Measurements from ENCODE around the gene SMYD5. TPM values are rescaled to one million over a fixed set of nuclear protein-coding genes. Genes with fewer than 3 reads are reported as not detected.

SMYD5 gene
- polyA plus RNA-seq, 3 donors, result 1.6 to 5.2 (median 1.7) TPM

GRCh38 chr2:73215254-73215653 lies 1.2 kb downstream of the SMYD5 start:
- H3K27me3 ChIP-seq (ENCODE audit: control insufficient read depth in 2 of 2, insufficient read depth in 2 of 2, low read length in 2 of 2), result no peaks in the 10 kb centered on the region
- Mint-ChIP-seq H3K9me3 (no peaks in the 10 kb centered on the region), H3K27me3 (ENCODE audit: low read depth in 3 of 3) (peaks cover 0 to 2% (median 0%) of the 10 kb centered on the region in 3 donors), H3K36me3 (peaks cover 6 to 10% of the 10 kb centered on the region in 2 donors), H3K4me3 (no peak overlapping the region), H3K27ac (no peak overlapping the region), H3K4me1 (peaks cover 22% of the 10 kb centered on the region)
- intact Hi-C loops (cut with micrococcal nuclease), result loop anchor here in 1 of 2 donors (2.0 kb wide), 1 partner anchor 144 kb away; the partner anchor contains the start of gene SFXN5
- H3K4me3 ChIP-seq (replicated peaks in 1 of 3; ENCODE audit: low read depth in 2 of 3, low read length in 3 of 3), result no peak overlapping the region
- TF ChIP-seq CTCF (IDR thresholded peaks at IDR 0.05), result no peak
- H3K36me3 ChIP-seq (replicated peaks in 1 of 2; ENCODE audit: control insufficient read depth in 1 of 2, insufficient read depth in 2 of 2, low read length in 2 of 2), result no peaks in the 10 kb centered on the region
- no peak overlapping the region for H3K9ac ChIP-seq (ENCODE audit: insufficient read depth, low read length, poor library complexity, severe bottlenecking)
- H3K27ac ChIP-seq (ENCODE audit: low read depth in 1 of 2, low read length in 2 of 2), result no peak overlapping the region
- 92% methylated on average over 3 of the region's 4 CpGs for WGBS (ENCODE audit: insufficient coverage)
- H3K9me3 ChIP-seq (replicated peaks in 1 of 2; ENCODE audit: control insufficient read depth in 1 of 2, insufficient read depth in 1 of 2, low read length in 2 of 2), result no peaks in the 10 kb centered on the region
- peaks cover 12% of the 10 kb centered on the region for H3K79me2 ChIP-seq (ENCODE audit: insufficient read depth, low read length)
- peaks cover 12 to 24% of the 10 kb centered on the region in 2 donors for H3K4me1 ChIP-seq (ENCODE audit: control insufficient read depth in 1 of 2, insufficient read depth in 2 of 2, low read length in 2 of 2)
- peak overlapping the region; percentile 99 for H2AFZ ChIP-seq (ENCODE audit: insufficient read depth, low read depth, low read length, poor library complexity, severe bottlenecking)
- DNase-seq, result no peak
- H3K4me2 ChIP-seq (replicated peaks; ENCODE audit: extremely low read depth, low read length, poor library complexity, severe bottlenecking), result no peak overlapping the region
- no peaks in the 10 kb centered on the region for H4K20me1 ChIP-seq (ENCODE audit: insufficient read depth, low read length)

GRCh38 chr2:73217160-73217559 lies 3.1 kb downstream of the SMYD5 start:
- H3K9me3 Mint-ChIP-seq, result no peaks in the 10 kb centered on the region
- H3K4me1 ChIP-seq (ENCODE audit: control insufficient read depth in 1 of 2, insufficient read depth in 2 of 2, low read length in 2 of 2), result peaks cover 12 to 24% of the 10 kb centered on the region in 2 donors
- intact Hi-C loops (cut with micrococcal nuclease), result no loop called here
- no peaks in the 10 kb centered on the region for H3K27me3 ChIP-seq (ENCODE audit: control insufficient read depth in 2 of 2, insufficient read depth in 2 of 2, low read length in 2 of 2)
- H2AFZ ChIP-seq (ENCODE audit: insufficient read depth, low read depth, low read length, poor library complexity, severe bottlenecking), result no peak overlapping the region
- no peak overlapping the region for H3K4me2 ChIP-seq (replicated peaks; ENCODE audit: extremely low read depth, low read length, poor library complexity, severe bottlenecking)
- peaks cover 0 to 7% of the 10 kb centered on the region in 2 donors for H3K36me3 ChIP-seq (replicated peaks in 1 of 2; ENCODE audit: control insufficient read depth in 1 of 2, insufficient read depth in 2 of 2, low read length in 2 of 2)
- H3K36me3 Mint-ChIP-seq, result peaks cover 11 to 16% of the 10 kb centered on the region in 2 donors
- H3K27ac ChIP-seq (ENCODE audit: low read depth in 1 of 2, low read length in 2 of 2), result no peak overlapping the region
- no peaks in the 10 kb centered on the region for H3K9me3 ChIP-seq (replicated peaks in 1 of 2; ENCODE audit: control insufficient read depth in 1 of 2, insufficient read depth in 1 of 2, low read length in 2 of 2)
- peaks cover 12% of the 10 kb centered on the region for H3K79me2 ChIP-seq (ENCODE audit: insufficient read depth, low read length)
- no peak for TF ChIP-seq CTCF (IDR thresholded peaks at IDR 0.05)
- no peak for DNase-seq
- no peaks in the 10 kb centered on the region for H4K20me1 ChIP-seq (ENCODE audit: insufficient read depth, low read length)
- peaks cover 0 to 1% (median 0%) of the 10 kb centered on the region in 3 donors for H3K27me3 Mint-ChIP-seq (ENCODE audit: low read depth in 3 of 3)
- H3K4me1 Mint-ChIP-seq, result peaks cover 22% of the 10 kb centered on the region
- H3K4me3 Mint-ChIP-seq, result peak overlapping the region in 1 of 2 donors; percentile 27
- 100% methylated on average over 1 of the region's 5 CpGs for WGBS (ENCODE audit: insufficient coverage)
- H3K9ac ChIP-seq (ENCODE audit: insufficient read depth, low read length, poor library complexity, severe bottlenecking), result no peak overlapping the region
- H3K4me3 ChIP-seq (replicated peaks in 1 of 3; ENCODE audit: low read depth in 2 of 3, low read length in 3 of 3), result no peak overlapping the region
- no peak overlapping the region for H3K27ac Mint-ChIP-seq
